SK-N-SH (cell line): Measurements from ENCODE around the gene RCAN2. TPM values are rescaled to one million over a fixed set of nuclear protein-coding genes. Genes with fewer than 3 reads are reported as not detected.

Experiments
- CTCF ChIA-PET: fragments of 300-600, 350-600 bp; formaldehyde crosslinking; extraction: SDS; loops from one replicate; lab custom pipeline; 2021; lab: Yijun Ruan, JAX
- POLR2A ChIA-PET: fragments of 350-600 bp; sonication (Branson Sonifier 250); formaldehyde crosslinking; extraction: SDS; loops from one replicate; lab custom pipeline; 2020; ENCODE audit warnings: antibody characterized with exemption, inconsistent platforms; lab: Yijun Ruan, JAX
- DNase-seq: peaks from one replicate; pipeline ENCODE4 v3.0.0; 2012
- H2AFZ ChIP-seq: fragments of 200-600 bp; sonication (generic); 2 replicates; pipeline ENCODE4 v1.8.1; 2016; ENCODE audit warnings: antibody characterized with exemption, mild to moderate bottlenecking, low read depth
- H3F3A ChIP-seq: fragments of 200-600 bp; sonication (generic); replicated peaks from 2 replicates; pipeline ENCODE3; 2016; ENCODE audit warnings: antibody characterized with exemption, mild to moderate bottlenecking; ENCODE audit not compliant: insufficient read depth
- H3K27ac ChIP-seq, 2 experiments: fragments of 200-500 bp in 1 of 2; fragments of 200-600 bp in 1 of 2; sonication (Bioruptor generic) in 1 of 2; sonication (generic), shearing (Covaris generic) in 1 of 2; 2 replicates each; pipeline versions ENCODE4 v1.5.1 to v1.6.1; 2014 to 2016; ENCODE audit warnings: low read depth in 2 of 2, inconsistent platforms in 1 of 2, low read length in 1 of 2, mild to moderate bottlenecking in 1 of 2, mixed read lengths in 1 of 2
- H3K27me3 ChIP-seq: fragments of 200-600 bp; sonication (generic), shearing (Covaris generic); 2 replicates; pipeline ENCODE4 v1.6.1; 2016; ENCODE audit warnings: mixed run types; ENCODE audit not compliant: insufficient read depth
- H3K36me3 ChIP-seq, 2 experiments: fragments of 200-500 bp in 1 of 2; fragments of 200-600 bp in 1 of 2; sonication (Bioruptor generic) in 1 of 2; sonication (generic) in 1 of 2; replicated peaks in 1 of 2; 2 replicates each; pipeline versions ENCODE3 to v1.5.1; 2014 to 2016; ENCODE audit warnings: low read length in 1 of 2, mild to moderate bottlenecking in 1 of 2; ENCODE audit not compliant: insufficient read depth in 2 of 2, control insufficient read depth in 1 of 2
- H3K4me1 ChIP-seq, 2 experiments: fragments of 200-500 bp in 1 of 2; fragments of 200-600 bp in 1 of 2; sonication (Bioruptor generic) in 1 of 2; sonication (generic), shearing (Covaris generic) in 1 of 2; 2 replicates each; pipeline versions ENCODE4 v1.5.1 to v1.6.1; 2014 to 2016; ENCODE audit warnings: low read depth in 1 of 2, low read length in 1 of 2, mixed run types in 1 of 2; ENCODE audit not compliant: insufficient read depth in 2 of 2, control insufficient read depth in 1 of 2
- H3K4me2 ChIP-seq: fragments of 200-600 bp; sonication (generic), shearing (Covaris generic); 2 replicates; pipeline ENCODE4 v1.6.1; 2017; ENCODE audit warnings: mixed run types
- H3K4me3 ChIP-seq, 2 experiments: fragments of 200-500 bp in 1 of 2; fragments of 200-600 bp in 1 of 2; sonication (Bioruptor generic) in 1 of 2; sonication (generic), shearing (Covaris generic) in 1 of 2; 2 replicates each; pipeline versions ENCODE4 v1.5.1 to v1.8.1; 2014 to 2016; ENCODE audit warnings: low read depth in 2 of 2, inconsistent platforms in 1 of 2, low read length in 1 of 2, mild to moderate bottlenecking in 1 of 2, mixed read lengths in 1 of 2, moderate library complexity in 1 of 2
- H3K79me2 ChIP-seq: fragments of 200-600 bp; sonication (generic); 2 replicates; pipeline ENCODE4 v1.8.1; 2017; ENCODE audit warnings: mild to moderate bottlenecking; ENCODE audit not compliant: insufficient read depth
- H3K9ac ChIP-seq: fragments of 200-600 bp; sonication (generic); 2 replicates; pipeline ENCODE4 v1.6.1; 2017; ENCODE audit warnings: mixed run types
- H3K9me2 ChIP-seq: fragments of 200-600 bp; sonication (generic); 2 replicates; pipeline ENCODE4 v1.6.1; 2017; ENCODE audit warnings: mixed run types
- H3K9me3 ChIP-seq: fragments of 200-600 bp; sonication (generic); 2 replicates; pipeline ENCODE4 v1.6.1; 2017; ENCODE audit warnings: mixed run types, mild to moderate bottlenecking, moderate library complexity
- H4K20me1 ChIP-seq: fragments of 200-600 bp; sonication (generic); 2 replicates; pipeline ENCODE4 v1.6.1; 2017; ENCODE audit warnings: mild to moderate bottlenecking, mixed run types; ENCODE audit not compliant: insufficient read depth
- CHD2 ChIP-seq: fragments of 150-350 bp; IDR thresholded peaks from 2 replicates; pipeline ENCODE4 v1.6.1; 2018; ENCODE audit warnings: low read length; ENCODE audit not compliant: partially characterized antibody
- EP300 ChIP-seq, 2 experiments: IDR thresholded peaks; 2 replicates each; pipeline versions ENCODE4 v1.4.0 to v1.6.1; 2012; ENCODE audit warnings: borderline replicate concordance in 1 of 2, low read depth in 1 of 2, low read length in 1 of 2
- EZH2phosphoT487 ChIP-seq: fragments of 200-600 bp; sonication (generic); IDR thresholded peaks from 2 replicates; pipeline ENCODE4 v1.6.1; 2017; ENCODE audit warnings: low read depth, mixed run types, mild to moderate bottlenecking, antibody characterized with exemption, moderate library complexity, borderline replicate concordance
- FOSL2 ChIP-seq: IDR thresholded peaks from 2 replicates; pipeline ENCODE4 v1.4.0; 2012; ENCODE audit warnings: low read depth, mild to moderate bottlenecking, moderate library complexity, borderline replicate concordance
- FOXJ3 ChIP-seq: sonication (generic); formaldehyde crosslinking; IDR thresholded peaks from 2 replicates; pipeline ENCODE4 v1.5.1; 2020; ENCODE audit warnings: mild to moderate bottlenecking, missing genetic modification reagents
- FOXM1 ChIP-seq: IDR thresholded peaks from 2 replicates; pipeline ENCODE4 v1.4.0; 2012; ENCODE audit warnings: low read depth, mild to moderate bottlenecking
- GABPA ChIP-seq: IDR thresholded peaks from 2 replicates; pipeline ENCODE4 v1.4.0; 2012; ENCODE audit warnings: low read depth, mild to moderate bottlenecking
- JUND ChIP-seq: IDR thresholded peaks from 2 replicates; pipeline ENCODE4 v1.4.0; 2012
- MXI1 ChIP-seq: IDR thresholded peaks from 2 replicates; pipeline ENCODE4 v1.6.1; 2012; ENCODE audit warnings: mild to moderate bottlenecking, low read depth, low read length, improper control_type of control experiment
- NFIC ChIP-seq: IDR thresholded peaks from 2 replicates; pipeline ENCODE4 v1.4.0; 2012; ENCODE audit warnings: borderline replicate concordance
- RFX5 ChIP-seq: IDR thresholded peaks from 2 replicates; pipeline ENCODE4 v1.6.1; 2012; ENCODE audit warnings: mild to moderate bottlenecking, improper control_type of control experiment, low read length
- RXRA ChIP-seq: IDR thresholded peaks from 2 replicates; pipeline ENCODE4 v1.4.0; 2012; ENCODE audit warnings: low read depth, mild to moderate bottlenecking, borderline replicate concordance
- SMC3 ChIP-seq: IDR thresholded peaks from 2 replicates; pipeline ENCODE4 v1.6.1; 2012; ENCODE audit warnings: low read depth, low read length, improper control_type of control experiment
- TAF1 ChIP-seq: IDR thresholded peaks from 2 replicates; pipeline ENCODE4 v1.6.1; 2012; ENCODE audit warnings: low read depth, mild to moderate bottlenecking, low read length, moderate library complexity, borderline replicate concordance
- TCF12 ChIP-seq: IDR thresholded peaks from 2 replicates; pipeline ENCODE4 v1.4.0; 2012
- YY1 ChIP-seq: IDR thresholded peaks from 2 replicates; pipeline ENCODE4 v1.4.0; 2012; ENCODE audit warnings: low read depth, mild to moderate bottlenecking
- WGBS: methylation state at CpG from one replicate; pipeline ENCODE4 v1.1.6; 2017; ENCODE audit warnings: low lambda C conversion rate; 5-methylcytosine and 5-hydroxymethylcytosine counted together
- polyA plus RNA-seq, 3 experiments: library from polyadenylated mRNA; depleted of rRNA; stranded (reverse); fragments of >200 nt; gene quantifications; 2 replicates each; pipeline ENCODE4 v1.2.3, GENCODE V29; 2012
- TF ChIP-seq, protein P1 (sequence below): fragments of 150-350 bp; IDR thresholded peaks from 2 replicates; pipeline ENCODE4 v1.6.1; 2017; ENCODE audit warnings: antibody characterized with exemption, low read length, low read depth, borderline replicate concordance
- TF ChIP-seq, protein P2 (sequence below): IDR thresholded peaks from 2 replicates; pipeline ENCODE4 v1.4.0; 2012; ENCODE audit warnings: low read depth

RCAN2 gene
- polyA plus RNA-seq, 1 of the 3 experiments (the other 2 are of a cell fraction), result not detected

- ChIA-PET POLR2A (no interaction called here), CTCF (no interaction called here)
- Histone ChIP-seq H2AFZ (no peak overlapping the region), H3K79me2 (no peaks in the 10 kb centered on the region), H3K27ac (no peak overlapping the region), H3K27me3 (no peaks in the 10 kb centered on the region), H3K9me2 (no peaks in the 10 kb centered on the region), H3K4me1 (no peaks in the 10 kb centered on the region), H4K20me1 (no peaks in the 10 kb centered on the region), H3K9me3 (no peaks in the 10 kb centered on the region), H3K9ac (no peak overlapping the region), H3K36me3 (no peaks in the 10 kb centered on the region), H3K4me2 (no peak overlapping the region), H3K4me3 (no peak overlapping the region), H3F3A (no peaks in the 10 kb centered on the region)
- WGBS, result 2% methylated on average over 4 of the region's 4 CpGs
- no peak for TF ChIP-seq RXRA
- TF ChIP-seq, protein P1, sequence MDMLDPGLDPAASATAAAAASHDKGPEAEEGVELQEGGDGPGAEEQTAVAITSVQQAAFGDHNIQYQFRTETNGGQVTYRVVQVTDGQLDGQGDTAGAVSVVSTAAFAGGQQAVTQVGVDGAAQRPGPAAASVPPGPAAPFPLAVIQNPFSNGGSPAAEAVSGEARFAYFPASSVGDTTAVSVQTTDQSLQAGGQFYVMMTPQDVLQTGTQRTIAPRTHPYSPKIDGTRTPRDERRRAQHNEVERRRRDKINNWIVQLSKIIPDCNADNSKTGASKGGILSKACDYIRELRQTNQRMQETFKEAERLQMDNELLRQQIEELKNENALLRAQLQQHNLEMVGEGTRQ, result no peak
- no peak for TF ChIP-seq SMC3
- TF ChIP-seq YY1, result no peak
- TF ChIP-seq FOSL2, result no peak
- TF ChIP-seq CHD2, result no peak
- no peak for DNase-seq
These were observed 248.3 kb downstream of the RCAN2 start for GRCh38 chr6:46242921-46243320.

DNA sequence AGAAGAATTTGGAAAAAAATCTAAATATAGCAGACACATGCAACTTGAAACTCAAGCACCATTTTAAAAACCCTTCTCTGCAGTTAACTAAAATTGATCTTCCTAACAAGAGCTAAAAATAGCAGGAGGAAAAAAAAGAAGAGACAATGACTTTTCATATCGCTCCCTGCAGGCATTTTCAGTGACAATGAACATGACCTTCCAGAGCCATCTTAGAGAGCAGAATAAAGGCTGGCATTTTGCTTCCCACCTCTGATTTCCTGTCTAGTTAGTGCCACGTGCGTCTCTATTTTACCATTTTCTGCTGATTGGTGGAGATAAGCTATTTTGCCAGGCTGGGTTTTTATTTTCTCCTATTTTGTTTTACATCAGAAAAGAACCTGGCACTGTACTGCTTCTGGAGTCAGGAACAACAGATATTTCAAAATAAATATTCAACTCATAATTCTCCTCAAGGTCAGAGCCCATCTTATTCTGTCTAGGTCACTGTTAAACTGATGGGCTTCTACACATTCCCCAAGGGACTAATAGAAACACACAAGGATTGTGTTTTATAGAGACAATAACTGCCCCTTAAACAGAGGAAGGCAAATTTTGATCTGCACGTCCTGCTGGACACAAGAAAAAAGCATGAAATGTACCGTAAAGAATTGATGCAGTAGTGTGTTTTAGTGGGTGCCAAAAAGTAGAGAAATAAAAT lies 250.2 kb downstream of the RCAN2 start:
- H3K9me2 ChIP-seq, result no peaks in the 10 kb centered on the region
- no peaks in the 10 kb centered on the region for H3K36me3 ChIP-seq

More for the DNA sequence above, 250.2 kb downstream of the RCAN2 start:
- POLR2A ChIA-PET, result no interaction called here
- DNase-seq, result no peak
- Histone ChIP-seq H3K9ac (no peak overlapping the region), H3K4me2 (no peak overlapping the region), H3K4me3 (no peak overlapping the region), H3K27me3 (no peaks in the 10 kb centered on the region), H3K9me3 (no peaks in the 10 kb centered on the region), H3K4me1 (no peaks in the 10 kb centered on the region), H4K20me1 (no peaks in the 10 kb centered on the region), H3K79me2 (no peaks in the 10 kb centered on the region), H3K27ac (no peak overlapping the region), H3F3A (no peaks in the 10 kb centered on the region), H2AFZ (no peak overlapping the region)
- no peak for TF ChIP-seq TAF1
- no peak for TF ChIP-seq SMC3
- TF ChIP-seq FOXJ3 (CRISPR knock-in tag), result no peak
- no peak for TF ChIP-seq GABPA
- TF ChIP-seq, protein P2, sequence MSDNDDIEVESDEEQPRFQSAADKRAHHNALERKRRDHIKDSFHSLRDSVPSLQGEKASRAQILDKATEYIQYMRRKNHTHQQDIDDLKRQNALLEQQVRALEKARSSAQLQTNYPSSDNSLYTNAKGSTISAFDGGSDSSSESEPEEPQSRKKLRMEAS, result no peak
- TF ChIP-seq FOSL2, result no peak
- no peak for TF ChIP-seq RFX5
- no peak for TF ChIP-seq FOXM1
- no peak for TF ChIP-seq EZH2phosphoT487
- TF ChIP-seq NFIC, result no peak
- no peak for TF ChIP-seq EP300 (IDR thresholded peaks at IDR 0.05; ENCODE audit: borderline replicate concordance in 1 of 2, low read depth in 1 of 2, low read length in 1 of 2)
- no peak for TF ChIP-seq JUND
- TF ChIP-seq MXI1, result no peak
- no peak for TF ChIP-seq TCF12
- WGBS, result 2% methylated on average over 5 of the region's 5 CpGs
- CTCF ChIA-PET, result interaction anchor here (0.9 kb wide), 1 partner anchor 170 kb away, joined by 3 read pairs; no protein-coding TSS in a partner anchor
